ENCODE measurements around the gene TTLL6. TPM values are rescaled to one million over a fixed set of nuclear protein-coding genes. Genes with fewer than 3 reads are reported as not detected.
A peak's percentile ranks its signal among the peaks of the same experiment; 100 is the strongest.
"Not testable (repeated sequence)": the region's sequence is repeated elsewhere in the genome, so short reads cannot be mapped to it uniquely, and the experiment has no call there.

TTLL6 gene
- total and polyA plus RNA-seq, 4 donors = 0.02 to 0.08 TPM; not detected in 2

- TF ChIP-seq ATF3 (IDR thresholded peaks at IDR 0.05) (no peak), RAD21 (IDR thresholded peaks at IDR 0.05) (no peak), FOXA1 (IDR thresholded peaks at IDR 0.05) (no peak), FOXA2 (IDR thresholded peaks at IDR 0.05) (peak; percentile 22), GABPA (IDR thresholded peaks at IDR 0.05 in 1 of 2, conservative IDR thresholded peaks at IDR 0.05 in 1 of 2) (no peak), EGR1 (IDR thresholded peaks at IDR 0.05; ENCODE audit: low read depth in 2 of 2) (no peak), HNF4A (conservative IDR thresholded peaks at IDR 0.05) (peak; percentile 69 to 88), YY1 (IDR thresholded peaks at IDR 0.05) (peak; percentile 38), TAF1 (conservative IDR thresholded peaks at IDR 0.05) (no peak)
These were observed 17.8 kb downstream of the TTLL6 start (continued) for GRCh38 chr17:48799069-48799723.

GRCh38 chr17:48796163-48796522, 20.9 kb downstream of the TTLL6 start:
- peaks cover 22 to 53% (median 33%) of the 10 kb centered on the region in 4 donors for H3K4me1 ChIP-seq (ENCODE audit: control insufficient read depth in 4 of 4, insufficient read depth in 4 of 4, low read length in 3 of 4)
- not testable (repeated sequence) for H3K9me3 ChIP-seq (ENCODE audit: control insufficient read depth in 4 of 4, low read length in 3 of 4); H3K9ac ChIP-seq (ENCODE audit: low read depth in 1 of 2, low read length in 2 of 2); H3K36me3 ChIP-seq (ENCODE audit: control insufficient read depth in 4 of 4, insufficient read depth in 3 of 4, low read depth in 1 of 4, low read length in 3 of 4); DNase-seq (ENCODE audit: low spot score); H3K27me3 ChIP-seq (ENCODE audit: control insufficient read depth in 4 of 4, insufficient read depth in 4 of 4, low read length in 3 of 4); H3K4me3 ChIP-seq (ENCODE audit: low read depth in 1 of 3, low read length in 3 of 3)
- 48% methylated on average over 6 of the region's 6 CpGs for WGBS
- H3K27ac ChIP-seq (ENCODE audit: low read depth in 1 of 2, low read length in 2 of 2) = peak overlapping the region; percentile 1 to 61

GRCh38 chr17:48795444-48796162, 21.4 kb downstream of the TTLL6 start:
- peak; percentile 6 for TF ChIP-seq REST (IDR thresholded peaks at IDR 0.05)
- TF ChIP-seq SP1 (IDR thresholded peaks at IDR 0.05) = peak; percentile 91
- TF ChIP-seq ATF3 (IDR thresholded peaks at IDR 0.05) = peak; percentile 55
- TF ChIP-seq FOXA2 (IDR thresholded peaks at IDR 0.05) = peak; percentile 56
- no peak for TF ChIP-seq GABPA (IDR thresholded peaks at IDR 0.05 in 1 of 2, conservative IDR thresholded peaks at IDR 0.05 in 1 of 2)
- peak; percentile 80 for TF ChIP-seq YY1 (IDR thresholded peaks at IDR 0.05)
- peak; percentile 17 for TF ChIP-seq HNF4G (IDR thresholded peaks at IDR 0.05)
- peak; percentile 52 for TF ChIP-seq NR2F2 (IDR thresholded peaks at IDR 0.05)
- peak; percentile 82 to 91 for TF ChIP-seq RXRA (IDR thresholded peaks at IDR 0.05)
- no peak for TF ChIP-seq TAF1 (conservative IDR thresholded peaks at IDR 0.05)
- TF ChIP-seq ZBTB33 (IDR thresholded peaks at IDR 0.05) = peak; percentile 93
- TF ChIP-seq JUND (IDR thresholded peaks at IDR 0.05) = peak; percentile 91 to 92
- TF ChIP-seq RAD21 (IDR thresholded peaks at IDR 0.05) = peak in 1 of 2 donors; percentile 17
- TF ChIP-seq HNF4A (conservative IDR thresholded peaks at IDR 0.05) = peak; percentile 79 to 83
- peak; percentile 10 for TF ChIP-seq FOXA1 (IDR thresholded peaks at IDR 0.05)
- TF ChIP-seq CTCF (IDR thresholded peaks at IDR 0.05; ENCODE audit: low read depth, low read length, missing input control) = no peak
- peak in 1 of 2 donors; percentile 55 for TF ChIP-seq EGR1 (IDR thresholded peaks at IDR 0.05; ENCODE audit: low read depth in 2 of 2)
- peak; percentile 80 for TF ChIP-seq MAX (IDR thresholded peaks at IDR 0.05)
- Histone ChIP-seq H3K4me1 (ENCODE audit: control insufficient read depth in 4 of 4, insufficient read depth in 4 of 4, low read length in 3 of 4) (peaks cover 22 to 48% (median 33%) of the 10 kb centered on the region in 4 donors), H3K9me3 (ENCODE audit: control insufficient read depth in 4 of 4, low read length in 3 of 4) (no peaks in the 10 kb centered on the region), H3K36me3 (ENCODE audit: control insufficient read depth in 4 of 4, insufficient read depth in 3 of 4, low read depth in 1 of 4, low read length in 3 of 4) (no peaks in the 10 kb centered on the region), H3K9ac (ENCODE audit: low read depth in 1 of 2, low read length in 2 of 2) (no peak overlapping the region), H3K27ac (ENCODE audit: low read depth in 1 of 2, low read length in 2 of 2) (peak overlapping the region; percentile 1 to 61), H3K4me3 (ENCODE audit: low read depth in 1 of 3, low read length in 3 of 3) (no peak overlapping the region), H3K27me3 (ENCODE audit: control insufficient read depth in 4 of 4, insufficient read depth in 4 of 4, low read length in 3 of 4) (no peaks in the 10 kb centered on the region)
- WGBS = 28% methylated on average over 10 of the region's 10 CpGs
- no peak for DNase-seq (ENCODE audit: low spot score)
